GM19395 (cell line): ENCODE data around the gene ANXA3.
"Not testable (repeated sequence)": the region's sequence is repeated elsewhere in the genome, so short reads cannot be mapped to it uniquely, and the experiment has no call there.

ENCODE experiments used
- ATAC-seq: cut with Tn5 transposase; IDR thresholded peaks from one replicate; pipeline ENCODE4 v1.9.1; 2021; ENCODE audit warnings: mild to moderate bottlenecking, moderate library complexity; ENCODE audit not compliant: unreplicated experiment

The ANXA3 gene

DNA sequence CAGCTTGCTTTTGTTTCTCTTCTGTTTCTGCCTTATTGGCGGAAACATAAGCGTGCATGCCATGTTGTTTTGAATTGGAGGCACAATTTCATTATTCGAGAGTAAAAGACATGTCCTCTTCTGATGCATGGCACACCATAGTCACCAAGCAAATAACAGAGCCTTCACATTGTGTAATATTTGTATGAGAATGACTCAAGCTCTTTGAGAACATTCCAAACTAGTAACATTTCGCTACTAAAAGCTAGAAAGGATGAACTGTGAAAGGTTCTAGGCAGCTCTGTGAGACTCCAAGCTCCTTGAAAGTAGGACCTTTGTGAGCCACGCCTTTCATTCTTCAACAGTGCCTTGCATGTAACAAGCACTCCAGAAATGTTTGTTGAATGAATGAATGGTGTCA lies 9.2 kb upstream of the ANXA3 start:
- ATAC-seq, result no peak

DNA sequence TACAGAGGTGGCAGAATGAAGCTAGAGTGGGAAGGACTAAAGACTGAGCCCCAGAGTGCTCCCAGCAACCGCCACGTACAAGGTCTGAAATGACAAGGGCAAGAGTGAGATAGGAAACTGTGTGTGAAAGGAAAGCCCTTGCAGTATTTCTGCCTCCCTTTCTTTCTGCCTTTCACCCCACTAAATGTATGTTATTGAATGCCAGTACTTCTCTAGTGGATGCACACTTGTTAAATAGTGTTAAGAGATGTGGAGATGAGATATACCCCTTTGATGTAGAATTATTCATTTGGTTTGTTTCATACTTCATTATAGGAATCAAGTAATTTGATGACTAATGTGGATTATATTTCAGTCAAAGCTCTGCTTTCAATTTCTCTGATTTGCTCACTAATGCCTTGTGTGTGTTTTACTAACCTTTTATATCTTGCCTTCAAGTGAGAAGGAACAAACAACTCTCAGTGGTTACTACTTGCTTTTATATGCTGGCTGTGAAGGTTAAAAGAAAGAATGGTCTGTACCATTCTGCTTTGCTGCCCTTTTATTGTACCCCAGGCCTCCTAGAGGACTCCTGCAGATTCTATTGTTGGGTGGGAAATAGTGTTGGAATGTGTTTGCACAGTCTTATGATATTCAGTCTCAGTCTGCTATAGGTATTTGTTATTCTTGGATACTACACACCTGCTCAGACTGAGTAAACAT lies 8.0 kb upstream of the ANXA3 start:
- ATAC-seq, result no peak

DNA sequence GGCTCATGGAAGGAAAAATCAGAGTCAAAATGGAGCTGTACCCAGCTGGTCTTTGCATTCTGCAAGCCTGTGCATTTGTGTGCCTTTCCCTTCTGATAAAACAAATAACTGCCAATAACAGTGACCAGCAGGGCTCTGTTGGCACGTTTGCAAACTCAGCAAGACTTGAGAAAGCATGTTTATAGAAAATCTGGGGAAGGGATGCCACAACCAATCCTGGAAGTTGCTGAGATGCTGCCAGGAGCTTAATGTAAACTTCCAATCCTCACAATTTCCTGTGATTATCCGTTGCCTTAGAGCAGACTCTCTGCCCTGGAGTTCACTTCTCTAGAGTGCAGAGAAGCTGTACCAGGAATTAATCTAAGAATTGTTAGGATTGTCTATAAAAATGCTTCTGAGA lies 6.9 kb upstream of the ANXA3 start:
- ATAC-seq, result no peak

DNA sequence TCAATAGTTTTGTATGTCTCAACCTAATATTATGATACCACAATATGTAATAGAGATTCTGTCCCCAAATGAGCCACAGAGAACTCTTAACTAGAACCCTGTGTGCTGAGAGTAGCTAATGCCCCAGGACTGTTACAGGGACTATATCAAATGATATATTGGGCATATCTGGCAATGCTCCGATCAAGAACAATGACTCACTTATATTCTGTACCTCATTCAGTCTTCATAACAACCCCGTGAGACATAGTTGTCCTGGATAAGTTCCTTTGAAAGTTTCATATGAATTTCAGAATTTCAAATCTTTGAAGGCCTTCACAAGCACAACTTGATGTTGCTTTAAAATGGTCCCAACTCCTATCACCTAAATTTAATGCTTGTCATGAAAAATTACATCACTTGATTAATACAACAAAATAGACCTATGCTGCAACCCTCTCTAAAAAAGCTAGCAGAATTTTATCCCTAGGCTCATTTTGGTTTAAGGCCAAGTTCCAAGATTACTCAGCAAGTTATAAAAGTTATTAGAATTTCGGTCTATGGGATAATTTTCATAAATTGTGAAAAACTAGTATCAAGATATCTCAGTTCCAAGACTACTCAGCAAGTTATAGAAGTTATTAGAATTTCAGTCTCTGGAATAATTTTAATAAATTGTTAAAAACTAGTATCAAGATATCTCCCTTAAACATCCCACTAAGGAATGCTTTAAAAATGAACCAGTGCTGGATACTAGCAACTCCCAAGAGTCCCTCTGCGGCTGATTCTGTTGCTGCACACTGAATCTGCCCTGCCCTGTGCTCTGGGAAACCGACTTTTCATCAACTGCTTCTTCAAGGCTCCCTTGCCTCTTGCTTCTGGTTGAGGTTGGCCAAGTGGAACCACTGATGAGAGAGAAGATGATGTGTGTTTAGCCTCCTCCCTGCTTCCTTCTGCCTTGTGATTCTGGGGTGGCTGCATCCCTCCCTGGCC lies 6.0 kb upstream of the ANXA3 start:
- no peak for ATAC-seq

DNA sequence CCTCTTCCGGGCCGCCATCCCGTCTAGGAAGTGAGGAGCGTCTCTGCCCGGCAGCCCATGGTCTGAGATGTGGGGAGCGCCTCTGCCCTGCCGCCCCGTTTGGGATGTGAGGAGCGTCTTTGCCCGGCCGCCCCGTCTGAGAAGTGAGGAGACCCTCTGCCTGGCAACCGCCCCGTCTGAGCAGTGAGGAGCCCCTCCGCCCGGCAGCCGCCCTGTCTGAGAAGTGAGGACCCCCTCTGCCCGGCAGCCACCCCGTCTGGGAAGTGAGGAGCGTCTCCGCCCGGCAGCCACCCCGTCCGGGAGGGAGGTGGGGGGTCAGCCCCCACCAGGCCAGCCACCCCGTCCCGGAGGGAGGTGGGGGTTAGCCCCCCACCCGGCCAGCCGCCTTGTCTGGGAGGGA lies 3.7 kb upstream of the ANXA3 start:
- ATAC-seq, result not testable (repeated sequence)

DNA sequence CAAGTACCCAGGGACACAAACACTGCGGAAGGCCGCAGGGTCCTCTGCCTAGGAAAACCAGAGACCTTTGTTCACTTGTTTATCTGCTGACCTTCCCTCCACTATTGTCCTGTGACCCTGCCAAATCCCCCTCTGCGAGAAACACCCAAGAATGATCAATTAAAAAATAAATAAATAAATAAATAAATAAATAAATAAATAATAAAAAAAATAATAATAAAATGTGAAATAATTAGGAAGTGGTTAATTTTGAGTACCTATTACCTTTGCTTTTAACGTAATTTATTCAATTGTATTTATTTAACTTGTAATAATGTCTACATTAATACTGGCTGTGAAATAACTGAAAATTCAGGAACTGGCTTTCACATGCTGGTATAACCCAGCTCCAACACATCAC lies 2.7 kb upstream of the ANXA3 start:
- not testable (repeated sequence) for ATAC-seq

DNA sequence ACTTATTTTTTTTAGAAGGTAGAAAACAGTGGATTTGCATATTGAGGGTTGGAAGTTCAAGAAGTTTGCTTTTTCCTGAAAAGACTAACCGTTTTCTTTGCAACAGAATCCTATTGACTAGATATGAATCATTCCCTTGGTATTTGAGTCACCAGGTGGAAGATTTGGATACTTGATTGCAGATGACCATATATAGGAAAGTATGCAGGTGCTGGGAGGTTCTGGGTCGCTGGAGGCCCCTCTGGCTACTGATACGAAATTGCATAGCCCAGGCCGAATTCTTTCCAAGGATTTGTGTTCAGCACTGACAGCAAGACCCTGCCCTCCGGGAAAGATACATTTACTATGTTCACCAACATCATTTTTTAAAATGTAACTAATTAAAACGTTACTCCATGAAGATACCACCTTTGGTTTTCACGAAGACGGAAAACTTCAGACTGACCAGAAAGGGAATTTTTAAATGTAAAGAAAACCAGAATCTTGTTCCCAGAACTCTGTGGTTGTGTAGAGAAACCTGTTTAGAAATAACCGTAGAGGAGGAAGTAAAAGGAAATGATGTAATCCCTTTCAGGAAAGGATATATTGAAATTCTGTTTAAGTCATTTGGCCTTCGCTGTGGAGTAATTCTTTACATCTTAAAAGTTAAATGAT lies 946 bp downstream of the ANXA3 start:
- ATAC-seq, result no peak

DNA sequence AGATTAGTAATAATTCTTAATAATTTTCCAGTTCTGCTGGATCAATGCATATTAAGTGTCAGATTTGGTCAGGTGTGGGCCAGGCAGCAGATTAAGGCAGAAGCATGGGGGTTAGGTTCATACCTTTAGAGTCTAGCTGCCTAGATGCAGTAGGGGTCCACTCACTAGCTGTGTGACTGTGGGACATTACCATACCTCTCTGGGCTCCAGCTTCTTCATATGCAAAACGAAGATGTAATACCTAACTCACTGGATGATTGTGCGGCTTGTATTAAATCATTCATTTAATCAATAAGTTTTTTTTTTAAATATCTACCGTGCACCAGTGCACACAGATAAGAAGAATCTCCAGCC lies 1.4 kb downstream of the ANXA3 start:
- ATAC-seq, result no peak

DNA sequence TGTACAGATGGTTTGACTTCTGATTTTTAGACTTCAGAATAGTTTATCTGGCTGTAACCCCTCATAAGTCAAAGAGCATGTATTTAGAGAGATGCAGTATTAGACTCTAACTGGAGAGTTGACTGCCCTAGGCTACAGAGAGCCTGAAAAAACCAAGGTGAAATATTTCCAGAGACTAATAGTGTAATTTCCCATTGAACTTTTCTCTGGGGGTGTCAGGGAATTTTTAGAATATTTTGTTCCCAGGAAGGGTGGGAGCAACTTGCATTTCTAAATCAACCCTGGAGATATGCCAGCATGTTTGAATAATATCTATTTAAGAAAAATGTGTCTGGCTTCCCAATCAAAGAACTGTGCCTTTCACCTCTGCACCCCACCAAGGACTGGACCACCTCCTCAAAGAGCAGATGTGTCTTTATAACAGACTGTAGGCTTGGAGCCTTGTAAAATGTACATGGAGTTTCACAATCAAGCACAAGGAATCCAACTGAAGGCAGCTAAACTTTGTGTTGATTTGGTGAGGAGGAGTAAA lies 2.0 kb downstream of the ANXA3 start:
- no peak for ATAC-seq

DNA sequence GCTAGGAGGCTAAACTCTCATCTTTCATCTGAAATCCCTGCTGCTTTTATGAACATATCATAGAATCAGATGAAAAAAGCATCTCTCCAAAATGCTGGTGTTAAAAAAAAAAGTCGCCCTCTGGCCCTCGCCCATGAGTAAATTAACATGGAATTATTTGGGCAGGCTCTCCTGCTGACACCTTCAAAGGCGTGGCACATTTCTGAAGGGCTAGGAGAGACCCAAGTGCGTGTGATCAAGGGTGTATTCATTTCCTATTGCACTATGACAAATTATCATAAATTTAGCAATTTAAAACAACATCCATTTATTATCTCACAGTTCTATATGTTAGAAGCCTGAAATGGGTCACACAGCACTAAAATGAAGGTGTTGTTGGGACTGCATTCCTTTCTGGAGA lies 5.1 kb downstream of the ANXA3 start:
- no peak for ATAC-seq

DNA sequence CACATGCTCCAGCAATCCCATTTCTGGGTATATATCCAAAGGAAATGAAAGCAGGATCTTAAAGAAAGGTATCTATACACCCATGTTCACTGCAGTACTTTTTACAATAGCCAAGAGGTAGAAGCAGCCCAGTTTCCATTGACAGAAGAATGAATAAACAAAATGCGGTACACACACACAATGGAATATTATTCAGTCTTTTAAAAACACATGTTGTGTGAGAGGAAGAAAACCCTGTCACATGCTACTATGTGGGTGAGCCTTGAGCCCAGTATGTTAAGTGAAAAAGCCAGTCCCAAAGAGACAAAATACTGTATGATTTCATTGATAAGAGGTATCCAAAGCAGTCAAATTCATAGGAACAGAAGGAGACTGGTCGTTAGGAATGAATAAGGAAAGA lies 6.3 kb downstream of the ANXA3 start:
- no peak for ATAC-seq

DNA sequence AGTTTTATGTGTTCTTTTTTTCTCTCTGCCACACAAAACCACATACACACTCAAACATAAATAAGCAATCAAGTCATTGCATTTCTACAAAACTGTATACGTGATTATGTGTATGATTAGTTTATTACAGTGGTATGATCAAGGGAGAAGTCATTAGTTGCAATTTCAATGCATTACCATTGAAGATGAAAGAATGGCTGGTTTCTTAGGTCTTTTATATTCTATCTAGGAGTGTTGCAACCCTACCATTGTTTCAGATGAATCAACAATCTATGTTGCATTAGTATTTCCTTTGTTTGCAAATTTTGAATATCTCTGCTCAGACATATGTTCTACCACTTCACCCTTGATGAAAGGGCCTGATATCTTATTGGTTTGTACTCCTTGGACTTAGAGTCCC lies 6.8 kb downstream of the ANXA3 start:
- no peak for ATAC-seq

DNA sequence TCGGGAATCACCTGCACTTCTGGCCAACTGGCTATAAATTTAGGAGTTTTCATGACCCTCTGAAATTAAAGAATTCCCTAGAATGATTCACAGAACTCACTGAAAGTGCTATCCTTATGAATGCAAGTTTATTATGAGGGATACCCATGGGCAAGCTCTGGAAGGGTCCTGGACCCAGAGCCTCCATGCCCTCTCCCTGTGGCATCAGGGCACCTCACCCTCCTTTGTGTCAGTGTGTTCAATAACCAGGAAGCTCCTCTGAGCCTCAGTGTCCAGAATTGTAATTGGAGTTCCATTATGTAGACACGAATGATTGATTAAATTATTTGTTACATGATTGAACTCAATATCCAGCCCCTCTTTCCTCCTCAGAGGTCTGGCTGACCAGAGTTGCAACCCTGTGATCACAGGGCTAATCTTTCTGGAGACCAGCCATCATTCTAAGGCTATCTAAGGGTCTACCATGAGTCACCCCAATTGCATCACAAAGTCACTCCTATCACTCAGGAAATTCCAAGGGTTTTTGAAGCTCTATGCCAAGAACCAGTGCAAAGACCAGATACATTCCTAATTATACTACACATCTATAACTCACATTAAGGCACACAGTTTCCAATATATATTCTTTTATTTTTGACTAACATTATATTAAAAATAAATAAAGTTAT lies 8.9 kb downstream of the ANXA3 start:
- no peak for ATAC-seq

DNA sequence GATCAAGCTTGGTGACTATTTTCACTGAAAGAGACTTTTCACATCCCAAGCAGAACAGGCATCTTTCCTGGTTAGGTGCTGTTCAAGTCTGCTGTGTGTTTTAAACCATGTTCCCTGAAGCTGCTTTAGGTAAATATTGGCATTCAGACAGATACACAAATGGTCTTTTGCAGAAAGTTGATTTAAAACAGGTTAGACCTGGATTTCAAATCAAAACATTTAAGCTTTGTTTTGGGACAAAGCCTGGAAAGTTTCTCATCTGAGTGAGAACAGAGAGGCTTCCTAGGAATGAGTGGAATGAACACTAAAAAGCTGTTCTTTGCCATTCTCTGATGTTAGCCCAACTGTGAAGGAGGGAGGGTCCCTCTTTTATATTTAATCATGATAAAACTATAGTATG lies 10.1 kb downstream of the ANXA3 start:
- ATAC-seq, result no peak

DNA sequence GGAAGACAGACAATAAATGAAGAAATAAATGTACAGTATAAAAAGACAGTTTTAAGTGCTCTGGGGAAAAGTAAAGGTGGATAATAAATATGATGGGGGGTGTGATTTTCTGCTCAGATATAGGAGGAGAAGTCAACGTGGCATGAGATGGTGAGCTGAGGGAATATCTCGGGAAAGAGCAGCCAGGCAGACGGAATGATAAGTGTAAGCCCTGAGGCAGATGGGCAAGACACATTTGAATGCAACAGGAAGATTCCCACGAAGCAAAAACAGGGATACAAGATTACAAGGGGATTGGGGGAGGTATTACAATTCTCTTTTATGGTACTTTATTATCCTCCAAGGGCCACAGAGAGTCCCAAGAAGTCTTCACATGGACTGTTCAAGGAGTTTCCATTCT lies 11.1 kb downstream of the ANXA3 start:
- no peak for ATAC-seq

DNA sequence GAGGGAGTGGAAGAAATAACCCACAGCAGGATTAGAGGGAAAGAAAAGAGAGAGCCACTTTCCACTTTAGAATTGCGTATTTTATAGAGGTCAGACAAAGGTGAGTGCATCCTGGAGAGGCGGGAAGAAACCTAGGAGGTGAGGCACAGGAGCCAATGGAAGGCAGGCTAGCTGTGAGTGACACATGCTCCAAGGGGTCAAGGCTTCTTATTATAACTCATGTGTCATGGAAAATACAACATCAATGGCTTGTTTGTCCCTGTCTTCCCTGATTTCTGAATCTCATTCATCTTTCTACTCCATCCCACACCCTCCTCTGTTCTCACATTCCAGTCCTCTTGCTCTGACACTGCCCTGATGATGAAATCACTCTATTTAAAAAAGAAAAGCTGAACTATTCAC lies 14.4 kb downstream of the ANXA3 start:
- ATAC-seq, result no peak

DNA sequence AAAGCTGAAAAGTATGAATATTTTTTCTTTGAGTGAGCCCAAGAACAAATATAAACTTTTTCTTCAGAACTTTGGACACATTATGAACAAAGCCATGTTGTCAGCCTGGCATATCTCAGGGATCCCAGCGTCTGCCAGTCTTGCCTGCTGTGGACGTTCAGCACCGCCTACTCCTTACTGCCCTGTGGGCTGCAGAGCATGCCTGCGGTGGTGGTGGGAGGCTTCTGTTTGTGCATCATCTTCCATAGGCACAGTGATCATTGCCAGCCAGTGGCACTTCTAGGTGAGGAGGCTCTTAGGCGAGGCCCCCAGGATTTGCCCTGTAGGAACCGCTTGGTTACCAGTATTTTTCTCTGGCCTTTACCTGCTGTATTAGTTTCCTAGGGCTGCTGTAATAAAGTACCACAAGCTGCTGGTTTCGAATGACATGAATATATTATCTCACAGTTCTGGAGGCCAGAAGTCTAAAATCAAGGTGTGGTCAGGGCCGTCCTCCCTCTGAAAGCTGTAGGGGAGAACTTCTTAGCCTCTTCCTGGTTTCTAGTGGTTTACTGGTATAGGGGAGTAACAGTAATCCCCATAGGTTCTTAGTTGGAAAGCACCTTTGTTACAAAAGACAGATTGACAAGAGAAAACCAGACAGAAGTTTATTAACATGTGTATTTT lies 15.4 kb downstream of the ANXA3 start:
- ATAC-seq, result peak; percentile 74

DNA sequence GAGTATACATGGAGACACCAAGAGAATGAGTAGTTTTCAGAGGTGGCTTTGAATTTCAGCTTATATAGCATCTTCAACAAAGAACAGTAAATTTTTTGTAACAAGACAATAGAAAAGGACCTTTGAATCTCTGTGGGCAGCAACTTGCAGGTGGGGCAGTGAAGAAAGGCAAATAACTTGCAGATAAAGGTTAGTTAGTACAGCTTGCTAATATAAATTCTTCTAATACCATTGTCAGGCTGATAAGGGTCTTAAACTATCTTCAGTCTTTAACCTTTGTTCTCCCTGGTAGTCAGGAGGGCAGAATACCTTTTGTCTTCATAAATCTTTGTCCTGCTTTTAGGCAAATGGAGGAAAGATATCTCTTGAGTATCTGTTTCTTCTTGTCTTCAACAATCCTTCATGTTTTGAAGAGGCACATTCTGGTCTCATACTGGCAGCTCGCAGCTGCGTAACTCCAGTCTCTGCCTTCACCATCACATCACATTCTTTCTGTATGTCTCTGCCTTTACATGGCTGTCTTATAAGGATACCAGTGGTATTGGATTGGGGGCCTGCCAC lies 16.0 kb downstream of the ANXA3 start:
- no peak for ATAC-seq

DNA sequence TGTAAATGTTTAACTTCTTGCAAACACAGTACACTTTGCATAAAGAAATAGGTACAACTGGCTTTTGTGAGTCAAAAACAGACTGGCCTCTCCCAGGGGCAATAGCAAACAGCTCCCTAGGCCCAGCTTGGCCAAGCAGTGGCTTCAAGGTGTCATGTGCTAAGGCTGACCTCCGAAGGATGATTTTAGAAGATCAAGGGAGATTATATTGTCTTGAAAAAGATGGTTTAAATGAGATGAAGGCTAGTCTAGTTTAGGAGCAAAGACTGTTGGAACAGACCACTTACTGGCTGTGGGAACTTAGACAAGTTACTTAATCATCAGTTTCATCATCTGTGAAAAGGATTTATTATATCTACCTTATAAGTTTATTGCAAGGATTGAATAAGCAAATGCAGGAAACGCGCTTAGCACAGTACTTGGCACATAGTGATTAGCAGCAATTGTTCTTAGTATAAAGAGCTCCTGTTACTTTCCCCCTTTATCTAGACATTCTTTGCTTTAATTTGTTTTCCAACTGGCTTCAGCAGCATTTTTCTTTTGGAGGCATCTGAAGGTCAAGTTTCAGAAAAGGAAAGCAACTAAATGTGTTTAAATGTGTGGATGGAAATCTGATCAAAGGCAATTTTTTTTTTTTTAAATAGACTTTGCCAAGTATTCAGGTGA lies 17.2 kb downstream of the ANXA3 start:
- peak; percentile 72 for ATAC-seq
